Nephron (organoid): Measurements from ENCODE around the gene CHSY3.

Source experiments
- H3K27ac Mint-ChIP-seq, 3 experiments: 2 replicates each; pipeline ENCODE4 v1.8.0; 2020; ENCODE audit warnings: mixed read lengths in 3 of 3, mild to moderate bottlenecking in 2 of 3, moderate library complexity in 1 of 3
- H3K27me3 Mint-ChIP-seq: 2 replicates; pipeline ENCODE4 v1.8.0; 2021; ENCODE audit warnings: low read depth, mild to moderate bottlenecking, moderate library complexity, mixed read lengths
- H3K36me3 Mint-ChIP-seq: 2 replicates; pipeline ENCODE4 v1.8.0; 2020; ENCODE audit warnings: low read depth, mixed read lengths
- H3K4me1 Mint-ChIP-seq: 2 replicates; pipeline ENCODE4 v1.8.0; 2020; ENCODE audit warnings: mixed read lengths
- H3K4me3 Mint-ChIP-seq, 3 experiments: 2 replicates each; pipeline ENCODE4 v1.8.0; 2020; ENCODE audit warnings: mild to moderate bottlenecking in 3 of 3, mixed read lengths in 3 of 3, moderate library complexity in 2 of 3
- H3K9me3 Mint-ChIP-seq: 2 replicates; pipeline ENCODE4 v1.8.0; 2020; ENCODE audit warnings: mixed read lengths
- CTCF ChIP-seq, 3 experiments: fragments of 200-600 bp; sonication (generic); IDR thresholded peaks; one replicate each; pipeline ENCODE4 v1.5.0; 2021; ENCODE audit warnings: antibody characterized with exemption in 3 of 3; ENCODE audit not compliant: unreplicated experiment in 3 of 3

The CHSY3 gene

GRCh38 chr5:130168211-130168610, 263.9 kb downstream of the CHSY3 start:
- H3K27me3 Mint-ChIP-seq = no peaks in the 10 kb centered on the region
- TF ChIP-seq CTCF (IDR thresholded peaks at IDR 0.05; ENCODE audit: unreplicated experiment in 3 of 3) = no peak
- no peak overlapping the region for H3K27ac Mint-ChIP-seq
- peaks cover 11% of the 10 kb centered on the region for H3K4me1 Mint-ChIP-seq
- H3K4me3 Mint-ChIP-seq = no peak overlapping the region
- no peaks in the 10 kb centered on the region for H3K36me3 Mint-ChIP-seq
- no peaks in the 10 kb centered on the region for H3K9me3 Mint-ChIP-seq

GRCh38 chr5:130171699-130172098, 267.4 kb downstream of the CHSY3 start:
- Mint-ChIP-seq H3K9me3 (peaks cover 5% of the 10 kb centered on the region), H3K27ac (no peak overlapping the region), H3K4me1 (peaks cover 11% of the 10 kb centered on the region), H3K27me3 (no peaks in the 10 kb centered on the region), H3K36me3 (no peaks in the 10 kb centered on the region), H3K4me3 (no peak overlapping the region)
- no peak for TF ChIP-seq CTCF (IDR thresholded peaks at IDR 0.05; ENCODE audit: unreplicated experiment in 3 of 3)

GRCh38 chr5:130183115-130183514, 278.9 kb downstream of the CHSY3 start:
- Mint-ChIP-seq H3K4me1 (no peaks in the 10 kb centered on the region), H3K27ac (no peak overlapping the region), H3K36me3 (no peaks in the 10 kb centered on the region), H3K27me3 (no peaks in the 10 kb centered on the region), H3K4me3 (no peak overlapping the region), H3K9me3 (no peaks in the 10 kb centered on the region)
- no peak for TF ChIP-seq CTCF (IDR thresholded peaks at IDR 0.05; ENCODE audit: unreplicated experiment in 3 of 3)

GRCh38 chr5:130189961-130190360, 285.7 kb downstream of the CHSY3 start:
- no peaks in the 10 kb centered on the region for H3K27me3 Mint-ChIP-seq
- no peaks in the 10 kb centered on the region for H3K4me1 Mint-ChIP-seq
- no peak overlapping the region for H3K4me3 Mint-ChIP-seq
- H3K36me3 Mint-ChIP-seq = no peaks in the 10 kb centered on the region
- H3K27ac Mint-ChIP-seq = no peak overlapping the region
- no peaks in the 10 kb centered on the region for H3K9me3 Mint-ChIP-seq
- no peak for TF ChIP-seq CTCF (IDR thresholded peaks at IDR 0.05; ENCODE audit: unreplicated experiment in 3 of 3)

- Mint-ChIP-seq H3K4me3 (no peak overlapping the region), H3K4me1 (no peaks in the 10 kb centered on the region), H3K36me3 (no peaks in the 10 kb centered on the region), H3K9me3 (peaks cover 5% of the 10 kb centered on the region), H3K27ac (no peak overlapping the region), H3K27me3 (no peaks in the 10 kb centered on the region)
- TF ChIP-seq CTCF (IDR thresholded peaks at IDR 0.05; ENCODE audit: unreplicated experiment in 3 of 3) = no peak
Measured at GRCh38 chr5:130198927-130199326, 294.7 kb downstream of the CHSY3 start.

GRCh38 chr5:130206686-130207085, 302.4 kb downstream of the CHSY3 start:
- peaks cover 5% of the 10 kb centered on the region for H3K9me3 Mint-ChIP-seq
- H3K27me3 Mint-ChIP-seq = no peaks in the 10 kb centered on the region
- no peaks in the 10 kb centered on the region for H3K4me1 Mint-ChIP-seq
- TF ChIP-seq CTCF (IDR thresholded peaks at IDR 0.05; ENCODE audit: unreplicated experiment in 3 of 3) = no peak
- H3K27ac Mint-ChIP-seq = no peak overlapping the region
- no peaks in the 10 kb centered on the region for H3K36me3 Mint-ChIP-seq
- H3K4me3 Mint-ChIP-seq = no peak overlapping the region
